Esophagus squamous epithelium (tissue), 5 donors: ENCODE data around the gene NSG2. TPM values are rescaled to one million over a fixed set of nuclear protein-coding genes. Genes with fewer than 3 reads are reported as not detected.

ENCODE experiments used
- DNase-seq: peaks from one replicate; lab custom pipeline; 2025; lab: John Stamatoyannopoulos, UW
- H3K27ac ChIP-seq, 4 donors: fragments of 200-600 bp; sonication (generic); one replicate each; pipeline ENCODE4 v1.5.1; 2016 to 2019; ENCODE audit warnings: mild to moderate bottlenecking in 1 of 4
- H3K27me3 ChIP-seq, 4 donors: fragments of 200-600 bp; sonication (generic); 1 replicate in 3 of 4; 2 replicates in 1 of 4; pipeline versions ENCODE4 v1.5.1 to v1.6.0; 2017 to 2021; ENCODE audit warnings: antibody characterized with exemption in 1 of 4
- H3K36me3 ChIP-seq, 3 donors: fragments of 200-600 bp; sonication (generic); one replicate each; pipeline ENCODE4 v1.5.1; 2016 to 2019
- H3K4me1 ChIP-seq, 3 donors: fragments of 200-600 bp; sonication (generic); one replicate each; pipeline ENCODE4 v1.5.1; 2017 to 2019
- H3K4me3 ChIP-seq, 4 donors: fragments of 200-600 bp; sonication (generic); 1 replicate in 3 of 4; 2 replicates in 1 of 4; pipeline ENCODE4 v1.5.1; 2016 to 2019; ENCODE audit warnings: mild to moderate bottlenecking in 2 of 4, moderate library complexity in 1 of 4
- H3K9me3 ChIP-seq, 3 donors: fragments of 200-600 bp; sonication (generic); one replicate each; pipeline ENCODE4 v1.5.1; 2016 to 2019
- CTCF ChIP-seq, 6 experiments: fragments of 450-650 bp in 4 of 6; fragments of 200-600 bp in 2 of 6; sonication (generic) in 2 of 6; IDR thresholded peaks; one replicate each; pipeline ENCODE4 v1.5.1; 2016 to 2019; ENCODE audit warnings: antibody characterized with exemption in 6 of 6, mild to moderate bottlenecking in 4 of 6, moderate library complexity in 4 of 6
- POLR2A ChIP-seq, 4 donors: fragments of 450-650 bp; IDR thresholded peaks; one replicate each; pipeline ENCODE4 v1.6.1; 2017; ENCODE audit warnings: antibody characterized with exemption in 4 of 4, mild to moderate bottlenecking in 4 of 4, moderate library complexity in 3 of 4
- WGBS, 2 donors: methylation state at CpG; one replicate each; pipeline ENCODE4 v1.1.5; 2018; 5-methylcytosine and 5-hydroxymethylcytosine counted together
- intact Hi-C: fragments of 100-400 bp; cut with DNase I; formaldehyde crosslinking; loops from one replicate; pipeline ENCODE4 v1.15.0; 2022
- total RNA-seq, 4 donors: library from RNA; depleted of rRNA; stranded (reverse); fragments of >200 nt; gene quantifications; one replicate each; pipeline ENCODE4 v1.1.0, GENCODE V29; 2016
- donor health status: DM: yes; HTN: yes; CAD: no.

The NSG2 gene
- total RNA-seq, 4 donors from 2014 or later: not detected

DNA sequence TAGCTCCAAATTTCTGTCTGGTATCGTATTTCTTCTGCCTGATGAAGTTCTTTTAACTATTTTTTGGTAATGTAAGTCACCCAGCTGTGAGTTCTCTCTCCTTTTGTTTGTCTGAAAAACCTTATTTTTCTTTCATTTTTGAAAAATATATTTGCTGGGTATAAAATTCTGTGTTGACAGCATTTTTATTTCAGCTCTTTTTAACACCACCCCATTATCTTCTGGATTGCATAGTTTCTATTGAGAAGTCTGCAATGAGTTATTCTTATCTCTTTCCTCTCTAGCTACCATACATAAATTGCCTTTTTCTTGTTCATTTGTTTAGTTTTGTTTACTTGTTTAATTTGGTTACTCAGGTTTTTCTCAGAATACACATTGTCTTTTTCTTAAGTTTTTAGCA is 109.1 kb downstream of the NSG2 start:
- Histone ChIP-seq H3K27ac (no peak overlapping the region), H3K9me3 (no peaks in the 10 kb centered on the region), H3K36me3 (no peaks in the 10 kb centered on the region), H3K4me1 (no peaks in the 10 kb centered on the region), H3K4me3 (no peak overlapping the region), H3K27me3 (no peaks in the 10 kb centered on the region)
- TF ChIP-seq CTCF (IDR thresholded peaks at IDR 0.05) (no peak), POLR2A (IDR thresholded peaks at IDR 0.05) (no peak)
- DNase-seq: no peak
- 53 to 57% methylated on average over 1 of the region's 1 CpG for whole genome bisulfite sequencing, 2 donors
- intact Hi-C loops: no loop called here

GRCh38 chr5:174155281-174155680 is 109.8 kb downstream of the NSG2 start:
- intact Hi-C loops: no loop called here
- H3K9me3 ChIP-seq: no peaks in the 10 kb centered on the region
- DNase-seq: no peak
- no peaks in the 10 kb centered on the region for H3K4me1 ChIP-seq
- 72 to 89% methylated on average over 1 of the region's 1 CpG for WGBS, 2 donors
- H3K27me3 ChIP-seq: no peaks in the 10 kb centered on the region
- no peak overlapping the region for H3K4me3 ChIP-seq
- no peak overlapping the region for H3K27ac ChIP-seq
- no peaks in the 10 kb centered on the region for H3K36me3 ChIP-seq
- no peak for TF ChIP-seq POLR2A (IDR thresholded peaks at IDR 0.05)
- no peak for TF ChIP-seq CTCF (IDR thresholded peaks at IDR 0.05)

GRCh38 chr5:174155706-174156105 is 110.2 kb downstream of the NSG2 start:
- Histone ChIP-seq H3K27me3 (peaks cover 0 to under 1% (median 0%) of the 10 kb centered on the region in 4 donors), H3K4me3 (no peak overlapping the region), H3K9me3 (no peaks in the 10 kb centered on the region), H3K4me1 (no peaks in the 10 kb centered on the region), H3K27ac (no peak overlapping the region), H3K36me3 (no peaks in the 10 kb centered on the region)
- 51 to 52% methylated on average over 3 of the region's 3 CpGs for WGBS, 2 donors
- no peak for DNase-seq
- TF ChIP-seq CTCF (IDR thresholded peaks at IDR 0.05): no peak
- TF ChIP-seq POLR2A (IDR thresholded peaks at IDR 0.05): no peak
- intact Hi-C loops: no loop called here

DNA sequence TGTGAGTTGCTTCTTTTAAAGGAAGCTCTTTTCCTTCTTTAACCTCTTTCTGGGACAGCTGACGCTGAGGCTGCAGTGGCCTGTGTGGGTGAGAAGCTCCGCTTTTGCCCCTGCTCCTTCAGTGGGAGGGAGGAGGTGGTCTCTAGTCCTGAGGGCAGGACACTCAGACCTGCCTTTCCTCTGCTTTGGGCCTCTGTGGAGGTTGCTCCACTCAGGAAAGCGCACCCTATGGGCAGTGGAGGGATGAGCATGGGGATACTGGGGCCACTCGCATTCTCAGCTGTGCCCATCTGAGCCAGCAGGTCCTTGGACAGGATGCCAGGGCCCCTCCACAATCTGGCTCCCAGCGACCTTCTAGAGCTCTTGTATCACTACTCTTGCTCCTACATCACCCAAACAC is 111.5 kb downstream of the NSG2 start:
- intact Hi-C loops: no loop called here
- 64 to 82% methylated on average over 2 to 3 of the region's 5 CpGs for WGBS, 2 donors
- no peaks in the 10 kb centered on the region for H3K36me3 ChIP-seq
- no peaks in the 10 kb centered on the region for H3K9me3 ChIP-seq
- DNase-seq: no peak
- no peaks in the 10 kb centered on the region for H3K4me1 ChIP-seq
- H3K27ac ChIP-seq: no peak overlapping the region
- peaks cover 0 to 5% (median 0%) of the 10 kb centered on the region in 4 donors for H3K27me3 ChIP-seq
- TF ChIP-seq CTCF (IDR thresholded peaks at IDR 0.05) (no peak), POLR2A (IDR thresholded peaks at IDR 0.05) (no peak)
- H3K4me3 ChIP-seq: no peak overlapping the region

Other genes starting within 250 kb of the NSG2 start
- gene CPEB4, start 157.4 kb upstream of the NSG2 start, total RNA-seq: 10 to 100 TPM; 33.2 to 51.6 (median 44.8) TPM
- gene C5orf47, start 56.5 kb upstream of the NSG2 start, total RNA-seq: not detected